Chondrocyte (in vitro differentiated cells): ENCODE data around the gene RPS6KC1. TPM values are rescaled to one million over a fixed set of nuclear protein-coding genes. Genes with fewer than 3 reads are reported as not detected.

Source experiments
- DNase-seq: peaks from one replicate; pipeline ENCODE4 v3.0.0; 2021; ENCODE audit warnings: mixed read lengths, low spot score
- H3K27ac Mint-ChIP-seq: one replicate; pipeline ENCODE4 v1.8.0; 2021; ENCODE audit warnings: mild to moderate bottlenecking, moderate library complexity, mixed read lengths; ENCODE audit not compliant: unreplicated experiment
- H3K27me3 Mint-ChIP-seq: 2 replicates; pipeline ENCODE4 v1.8.0; 2021; ENCODE audit warnings: low read depth, mixed read lengths
- H3K36me3 Mint-ChIP-seq: 2 replicates; pipeline ENCODE4 v1.8.0; 2021; ENCODE audit warnings: low read depth, mixed read lengths
- H3K4me1 Mint-ChIP-seq: 2 replicates; pipeline ENCODE4 v1.8.0; 2021; ENCODE audit warnings: low read depth, mild to moderate bottlenecking, mixed read lengths
- H3K4me3 Mint-ChIP-seq: one replicate; pipeline ENCODE4 v1.8.0; 2021; ENCODE audit warnings: mild to moderate bottlenecking, moderate library complexity, mixed read lengths; ENCODE audit not compliant: unreplicated experiment
- H3K9me3 Mint-ChIP-seq: 2 replicates; pipeline ENCODE4 v1.8.0; 2021; ENCODE audit warnings: low read depth, mixed read lengths
- total RNA-seq: library from RNA; stranded (reverse); gene quantifications from 3 replicates; pipeline ENCODE4 v1.2.1, GENCODE V29; 2021
- TF ChIP-seq, protein P1 (sequence below): fragments of 200-600 bp; sonication (generic); IDR thresholded peaks from 2 replicates; pipeline ENCODE4 v1.5.0; 2021; ENCODE audit warnings: antibody characterized with exemption, mild to moderate bottlenecking, moderate library complexity

RPS6KC1 gene
- total RNA-seq, 1 donor from 2014 or later, result 22.1 TPM

- Mint-ChIP-seq H3K36me3 (peaks cover 12% of the 10 kb centered on the region), H3K9me3 (no peaks in the 10 kb centered on the region), H3K27ac (no peak overlapping the region), H3K4me3 (no peak overlapping the region), H3K4me1 (no peaks in the 10 kb centered on the region), H3K27me3 (no peaks in the 10 kb centered on the region)
- TF ChIP-seq, protein P1, sequence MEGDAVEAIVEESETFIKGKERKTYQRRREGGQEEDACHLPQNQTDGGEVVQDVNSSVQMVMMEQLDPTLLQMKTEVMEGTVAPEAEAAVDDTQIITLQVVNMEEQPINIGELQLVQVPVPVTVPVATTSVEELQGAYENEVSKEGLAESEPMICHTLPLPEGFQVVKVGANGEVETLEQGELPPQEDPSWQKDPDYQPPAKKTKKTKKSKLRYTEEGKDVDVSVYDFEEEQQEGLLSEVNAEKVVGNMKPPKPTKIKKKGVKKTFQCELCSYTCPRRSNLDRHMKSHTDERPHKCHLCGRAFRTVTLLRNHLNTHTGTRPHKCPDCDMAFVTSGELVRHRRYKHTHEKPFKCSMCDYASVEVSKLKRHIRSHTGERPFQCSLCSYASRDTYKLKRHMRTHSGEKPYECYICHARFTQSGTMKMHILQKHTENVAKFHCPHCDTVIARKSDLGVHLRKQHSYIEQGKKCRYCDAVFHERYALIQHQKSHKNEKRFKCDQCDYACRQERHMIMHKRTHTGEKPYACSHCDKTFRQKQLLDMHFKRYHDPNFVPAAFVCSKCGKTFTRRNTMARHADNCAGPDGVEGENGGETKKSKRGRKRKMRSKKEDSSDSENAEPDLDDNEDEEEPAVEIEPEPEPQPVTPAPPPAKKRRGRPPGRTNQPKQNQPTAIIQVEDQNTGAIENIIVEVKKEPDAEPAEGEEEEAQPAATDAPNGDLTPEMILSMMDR, result no peak
- no peak for DNase-seq
Observed at GRCh38 chr1:213260311-213261075, 209.5 kb downstream of the RPS6KC1 start.

GRCh38 chr1:213264531-213264930 lies 213.5 kb downstream of the RPS6KC1 start:
- no peaks in the 10 kb centered on the region for H3K27me3 Mint-ChIP-seq
- H3K4me3 Mint-ChIP-seq, result no peak overlapping the region
- TF ChIP-seq, protein P1, result no peak
- no peak overlapping the region for H3K27ac Mint-ChIP-seq
- peaks cover 8% of the 10 kb centered on the region for H3K4me1 Mint-ChIP-seq
- H3K36me3 Mint-ChIP-seq, result peaks cover 20% of the 10 kb centered on the region
- no peak for DNase-seq
- H3K9me3 Mint-ChIP-seq, result peaks cover 13% of the 10 kb centered on the region

DNA sequence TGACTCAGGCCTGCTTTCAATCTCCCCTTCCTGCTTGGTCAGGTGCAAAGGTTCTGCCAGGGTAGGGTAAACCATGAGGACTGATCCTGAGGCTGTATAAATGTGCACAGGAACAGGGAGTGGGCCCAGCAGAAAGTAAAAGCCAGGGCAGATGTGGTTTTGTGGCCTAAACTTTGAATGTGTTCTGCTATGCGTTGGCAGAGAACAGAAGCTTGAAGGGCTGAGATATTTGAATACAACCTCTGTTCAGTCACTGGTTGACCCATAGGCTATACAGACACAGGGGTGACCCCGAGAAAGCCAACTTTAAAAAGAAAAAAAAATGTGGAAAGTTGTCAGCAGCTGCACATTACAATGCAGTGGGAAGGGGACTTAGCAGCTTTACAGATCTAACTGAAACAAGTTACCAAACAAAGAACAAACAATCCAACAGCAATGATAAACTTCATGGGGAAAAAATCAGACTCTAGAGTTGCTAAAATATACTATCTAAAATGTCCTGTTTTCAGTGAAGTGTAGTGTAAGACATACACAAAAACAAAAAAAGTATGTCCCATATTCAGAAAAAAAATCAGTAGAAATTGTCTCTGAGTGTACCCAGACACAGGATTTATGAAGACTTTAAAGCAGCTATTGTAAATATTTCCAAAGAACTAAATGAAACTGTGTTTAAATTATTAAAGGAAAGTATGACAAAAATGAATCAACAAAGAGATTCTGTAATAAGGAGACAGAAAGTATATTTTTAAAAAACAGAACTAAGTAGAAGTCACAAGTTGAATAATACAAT lies 216.1 kb downstream of the RPS6KC1 start:
- Mint-ChIP-seq H3K27ac (no peak overlapping the region), H3K4me3 (no peak overlapping the region), H3K36me3 (peaks cover 23% of the 10 kb centered on the region), H3K27me3 (no peaks in the 10 kb centered on the region), H3K4me1 (peaks cover 8% of the 10 kb centered on the region), H3K9me3 (peaks cover 13% of the 10 kb centered on the region)
- TF ChIP-seq, protein P1, result no peak
- no peak for DNase-seq

GRCh38 chr1:213268221-213268620 lies 217.2 kb downstream of the RPS6KC1 start:
- Mint-ChIP-seq H3K4me3 (no peak overlapping the region), H3K27ac (no peak overlapping the region), H3K4me1 (peaks cover 8% of the 10 kb centered on the region), H3K9me3 (peaks cover 13% of the 10 kb centered on the region), H3K27me3 (no peaks in the 10 kb centered on the region), H3K36me3 (peaks cover 25% of the 10 kb centered on the region)
- DNase-seq, result no peak
- TF ChIP-seq, protein P1, result no peak

DNA sequence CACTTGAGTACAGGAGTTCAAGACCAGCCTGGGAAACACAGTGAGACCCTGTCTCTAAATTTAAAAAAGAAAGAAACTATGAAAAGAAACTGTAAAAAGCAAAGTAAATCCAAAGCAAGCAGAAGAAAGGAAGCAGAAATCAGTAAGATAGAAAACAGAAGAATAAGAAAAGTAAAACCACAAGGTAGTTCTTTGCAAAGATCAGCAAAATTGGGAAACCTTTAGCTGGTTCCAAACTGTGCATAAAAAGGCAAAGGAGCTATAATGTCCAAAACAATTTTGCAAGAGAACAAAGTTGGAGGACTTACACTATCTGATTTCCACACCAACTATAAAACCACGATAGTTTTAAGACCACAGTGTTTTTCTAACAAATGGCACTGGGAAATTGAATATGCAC lies 218.8 kb downstream of the RPS6KC1 start:
- H3K9me3 Mint-ChIP-seq, result peaks cover 13% of the 10 kb centered on the region
- TF ChIP-seq, protein P1, result no peak
- H3K27me3 Mint-ChIP-seq, result no peaks in the 10 kb centered on the region
- H3K36me3 Mint-ChIP-seq, result peaks cover 23% of the 10 kb centered on the region
- no peak for DNase-seq
- no peak overlapping the region for H3K27ac Mint-ChIP-seq
- H3K4me1 Mint-ChIP-seq, result peaks cover 8% of the 10 kb centered on the region
- H3K4me3 Mint-ChIP-seq, result no peak overlapping the region
